GM19372 (cell line): ENCODE measurements around the gene AHNAK2.
"Not testable (repeated sequence)": the region's sequence is repeated elsewhere in the genome, so short reads cannot be mapped to it uniquely, and the experiment has no call there.

Experiments used
- ATAC-seq: cut with Tn5 transposase; IDR thresholded peaks from one replicate; pipeline ENCODE4 v1.9.1; 2021; ENCODE audit warnings: mild to moderate bottlenecking, low read depth, moderate library complexity; ENCODE audit not compliant: unreplicated experiment

AHNAK2 gene

DNA sequence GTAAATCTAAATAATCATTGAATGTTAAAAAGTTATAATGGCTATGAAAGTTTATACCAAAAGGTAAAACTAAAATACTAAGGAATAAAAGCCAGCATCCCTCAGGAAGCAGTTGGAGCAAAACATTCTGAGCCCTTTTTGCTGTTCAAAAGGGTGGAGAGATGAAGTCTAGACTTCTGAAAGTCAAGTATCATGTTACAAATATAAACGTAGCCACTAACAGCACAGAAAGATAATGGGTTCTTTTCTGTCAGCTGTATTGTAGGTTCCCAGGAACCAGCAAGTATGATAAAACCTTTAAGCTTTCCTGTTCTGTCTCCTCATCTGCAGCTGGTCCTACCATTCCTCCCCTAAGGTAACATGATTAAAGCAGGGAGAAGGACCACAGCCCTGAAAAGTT, 69.9 kb downstream of the AHNAK2 start:
- no peak for ATAC-seq

DNA sequence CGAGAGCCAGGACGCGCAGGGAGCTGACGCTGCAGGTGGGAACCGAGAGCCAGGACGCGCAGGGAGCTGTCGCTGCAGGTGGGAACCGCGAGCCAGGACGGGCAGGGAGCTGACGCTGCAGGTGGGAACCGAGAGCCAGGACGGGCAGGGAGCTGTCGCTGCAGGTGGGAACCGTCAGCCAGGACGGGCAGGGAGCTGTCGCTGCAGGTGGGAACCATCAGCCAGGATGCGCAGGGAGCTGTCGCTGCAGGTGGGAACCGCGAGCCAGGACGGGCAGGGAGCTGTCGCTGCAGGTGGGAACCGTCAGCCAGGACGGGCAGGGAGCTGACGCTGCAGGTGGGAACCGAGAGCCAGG, 72.6 kb downstream of the AHNAK2 start:
- not testable (repeated sequence) for ATAC-seq

DNA sequence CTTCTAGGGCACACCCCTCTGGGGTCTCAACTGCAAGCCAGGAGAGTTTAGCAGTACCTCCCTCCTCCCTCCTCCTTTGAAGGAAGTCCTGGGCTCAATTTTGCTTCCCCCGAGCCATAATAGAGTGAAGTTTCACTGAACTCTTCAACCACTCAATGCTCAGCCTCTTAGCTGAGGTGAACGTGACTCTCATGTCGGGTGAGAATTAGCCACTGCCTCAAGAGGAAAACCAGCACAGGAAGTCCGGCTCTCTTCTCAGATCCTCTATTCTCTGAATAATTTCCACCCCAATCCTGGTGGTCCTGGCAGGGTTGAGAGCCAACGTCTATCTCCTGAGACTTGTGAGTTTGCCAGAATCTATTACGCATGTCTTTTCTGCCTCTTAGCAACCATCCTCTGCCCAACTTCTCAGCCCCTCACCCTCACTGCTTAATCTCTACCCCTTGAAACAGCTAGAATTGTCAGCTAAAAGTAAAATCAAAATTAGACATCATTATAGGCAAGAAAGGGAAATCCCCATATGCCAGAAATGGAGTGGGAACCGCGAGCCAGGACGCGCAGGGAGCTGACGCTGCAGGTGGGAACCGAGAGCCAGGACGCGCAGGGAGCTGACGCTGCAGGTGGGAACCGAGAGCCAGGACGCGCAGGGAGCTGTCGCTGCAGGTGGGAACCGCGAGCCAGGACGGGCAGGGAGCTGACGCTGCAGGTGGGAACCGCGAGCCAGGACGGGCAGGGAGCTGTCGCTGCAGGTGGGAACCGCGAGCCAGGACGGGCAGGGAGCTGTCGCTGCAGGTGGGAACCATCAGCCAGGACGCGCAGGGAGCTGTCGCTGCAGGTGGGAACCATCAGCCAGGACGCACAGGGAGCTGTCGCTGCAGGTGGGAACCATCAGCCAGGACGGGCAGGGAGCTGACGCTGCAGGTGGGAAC, 73.3 kb downstream of the AHNAK2 start:
- not testable (repeated sequence) for ATAC-seq

DNA sequence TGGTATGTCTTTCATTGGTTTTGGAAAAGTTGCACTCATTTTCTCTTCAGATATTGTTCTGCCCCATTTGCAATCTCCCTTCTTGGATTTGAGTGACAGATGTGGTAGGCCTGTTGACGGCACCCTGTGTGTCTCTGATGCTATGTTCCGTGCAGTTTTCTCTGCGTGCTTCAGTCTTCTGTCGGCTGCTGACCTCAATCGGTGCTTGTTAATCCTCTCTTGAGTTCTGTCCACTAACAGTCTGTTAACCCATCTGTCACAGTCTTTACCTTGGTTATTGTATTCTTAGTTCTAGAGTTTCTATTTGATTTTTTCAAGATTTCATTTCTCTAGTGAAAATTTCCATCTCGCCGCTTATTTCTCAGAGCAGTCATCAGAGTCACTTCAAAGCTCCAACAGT, 74.2 kb downstream of the AHNAK2 start:
- no peak for ATAC-seq

DNA sequence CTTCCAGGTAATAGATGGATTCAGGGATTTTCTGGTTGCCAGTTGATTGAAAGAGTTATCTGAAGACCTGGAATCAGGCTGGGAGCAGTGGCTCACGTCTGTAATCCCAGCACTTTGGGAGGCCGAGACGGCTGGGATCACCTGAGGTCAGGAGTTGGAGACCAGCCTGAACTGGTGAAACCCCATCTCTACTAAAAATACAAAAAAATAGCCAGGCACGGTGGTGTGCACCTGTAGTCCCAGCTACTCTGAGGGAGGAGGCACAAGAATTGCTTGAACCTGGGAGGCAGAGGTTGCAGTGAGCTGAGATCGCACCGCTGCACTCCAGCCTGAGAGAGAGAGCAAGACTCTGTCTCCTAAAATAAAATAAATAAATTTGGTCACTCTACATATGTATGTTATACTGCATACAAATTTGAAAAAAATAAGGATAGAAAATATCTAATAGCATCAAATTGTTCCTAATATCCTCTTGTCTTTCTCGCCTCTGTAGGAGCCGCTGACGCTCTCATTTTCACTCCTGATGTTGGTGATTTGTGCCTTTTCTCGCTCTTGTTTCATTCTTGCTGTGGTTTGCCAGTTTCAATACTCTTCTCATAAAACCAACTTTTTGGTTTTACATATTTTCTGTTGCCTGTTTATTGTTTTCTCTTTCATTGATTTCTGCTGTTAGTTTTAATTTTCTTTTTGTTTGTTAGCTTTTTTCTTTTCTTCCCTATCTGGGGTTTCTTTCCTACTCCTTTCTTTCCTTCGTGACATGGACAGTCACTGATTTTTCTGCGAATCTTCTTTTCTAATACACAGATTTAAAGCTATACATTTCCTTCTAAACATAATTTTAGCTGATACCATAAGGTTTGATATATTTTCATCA, 77.3 kb downstream of the AHNAK2 start:
- ATAC-seq: no peak

DNA sequence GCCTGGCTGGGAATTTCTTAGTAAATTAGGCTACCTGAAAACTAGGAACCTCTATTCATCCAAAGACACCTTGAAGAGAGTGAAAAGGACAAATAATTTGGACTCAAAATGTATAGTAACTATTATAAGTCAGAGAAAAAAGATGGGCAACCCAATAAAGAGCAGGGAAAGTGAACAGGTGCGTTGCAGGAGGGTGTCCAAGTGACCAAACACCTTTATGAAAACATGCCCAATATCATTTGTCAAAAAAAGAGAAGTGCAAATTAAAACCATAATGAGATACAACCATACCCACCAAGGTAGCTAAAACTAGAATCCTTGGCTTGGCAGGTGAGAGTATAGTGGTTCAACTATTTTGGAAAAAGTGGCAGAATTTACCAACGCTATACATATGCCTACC, 78.4 kb downstream of the AHNAK2 start:
- no peak for ATAC-seq

DNA sequence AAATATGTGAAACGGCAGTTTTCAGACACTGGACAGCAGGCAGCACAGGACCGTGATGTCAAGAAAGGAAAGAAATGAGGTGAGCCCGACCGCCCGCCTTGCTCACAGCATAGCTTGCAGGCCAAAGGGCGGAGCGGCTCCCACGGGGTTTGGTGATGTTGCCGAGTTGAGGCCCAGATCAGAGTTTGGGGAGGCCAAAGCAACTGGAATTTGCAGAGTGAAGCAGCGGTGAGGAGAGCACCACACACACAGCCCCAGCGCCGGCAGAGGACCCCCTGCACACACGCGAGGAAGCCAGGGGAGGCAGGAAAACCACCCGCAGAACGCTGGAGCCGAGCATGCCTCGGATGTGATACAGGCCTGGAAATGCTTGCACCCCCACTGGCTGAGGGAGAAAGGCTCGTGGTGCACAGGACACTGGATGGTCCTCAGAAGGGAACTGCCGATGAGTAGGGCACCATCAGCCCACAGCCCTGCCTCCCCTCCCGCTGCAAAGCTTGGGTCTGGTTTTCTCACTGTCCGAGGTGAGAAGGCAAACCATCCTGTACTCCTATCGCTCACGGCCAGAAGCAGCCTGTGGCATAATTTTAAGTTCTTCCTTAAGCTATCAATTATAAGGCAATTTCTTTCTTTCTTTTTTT, 79.2 kb downstream of the AHNAK2 start:
- ATAC-seq: no peak

DNA sequence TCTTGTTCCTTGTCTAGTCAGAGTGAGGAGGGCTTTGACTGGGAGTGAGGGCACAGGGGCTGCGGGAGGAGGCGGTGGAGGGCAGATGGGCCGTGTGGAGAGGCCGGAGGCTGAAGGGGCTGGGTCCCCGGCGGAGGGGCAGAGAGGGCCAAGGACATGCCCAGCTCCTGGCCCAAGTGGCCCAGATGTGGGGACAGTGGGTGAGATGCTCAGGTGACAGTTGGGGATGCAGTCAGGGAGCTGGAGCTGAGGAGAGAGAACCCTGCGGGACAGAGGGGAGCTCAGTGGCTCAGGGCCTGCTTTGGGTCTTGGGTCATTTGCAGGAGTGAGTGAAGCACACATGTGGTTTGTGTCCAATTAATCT, 80.0 kb downstream of the AHNAK2 start:
- ATAC-seq: no peak

DNA sequence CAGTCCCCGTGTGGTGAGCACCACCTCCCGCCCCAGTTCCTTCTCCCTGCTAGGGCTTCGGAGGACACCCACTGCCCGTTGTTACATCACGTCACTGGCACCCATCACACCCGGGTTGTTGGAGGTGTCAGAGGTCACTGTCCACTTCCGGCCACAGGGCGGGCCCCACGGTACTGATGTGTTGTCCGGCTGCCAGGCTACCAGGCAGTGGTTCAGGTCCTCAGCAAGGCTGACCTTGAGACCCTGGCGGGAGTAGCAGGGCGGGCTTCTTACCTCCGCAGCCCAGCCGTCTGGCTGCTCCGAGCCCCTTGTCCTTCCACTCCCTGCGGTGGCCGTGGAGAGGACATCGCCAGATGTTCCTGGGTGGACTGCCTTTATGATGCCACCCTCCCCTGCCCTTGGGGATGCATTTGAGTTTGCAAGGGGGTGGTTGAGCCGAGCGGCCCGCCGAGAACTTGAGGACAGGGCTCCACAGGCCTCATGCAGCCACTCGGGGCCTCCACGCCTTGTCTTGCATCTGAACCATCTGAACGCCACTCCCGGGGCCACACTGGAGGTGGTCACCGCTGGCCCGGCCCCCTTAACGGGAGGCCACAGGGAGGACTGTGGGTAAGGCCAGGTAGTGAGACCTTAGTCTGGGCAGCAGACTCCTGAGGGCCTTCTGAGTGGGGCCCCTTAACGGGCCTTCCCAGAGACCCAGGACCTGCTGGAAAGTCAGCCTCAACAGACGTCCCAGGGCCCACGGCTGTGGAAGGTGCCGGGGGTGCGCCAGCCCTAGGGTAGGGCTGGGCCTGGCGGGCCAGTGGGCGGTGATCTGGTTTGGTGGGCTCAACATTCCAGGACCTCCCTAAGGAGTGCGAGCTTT, 80.6 kb downstream of the AHNAK2 start:
- no peak for ATAC-seq

DNA sequence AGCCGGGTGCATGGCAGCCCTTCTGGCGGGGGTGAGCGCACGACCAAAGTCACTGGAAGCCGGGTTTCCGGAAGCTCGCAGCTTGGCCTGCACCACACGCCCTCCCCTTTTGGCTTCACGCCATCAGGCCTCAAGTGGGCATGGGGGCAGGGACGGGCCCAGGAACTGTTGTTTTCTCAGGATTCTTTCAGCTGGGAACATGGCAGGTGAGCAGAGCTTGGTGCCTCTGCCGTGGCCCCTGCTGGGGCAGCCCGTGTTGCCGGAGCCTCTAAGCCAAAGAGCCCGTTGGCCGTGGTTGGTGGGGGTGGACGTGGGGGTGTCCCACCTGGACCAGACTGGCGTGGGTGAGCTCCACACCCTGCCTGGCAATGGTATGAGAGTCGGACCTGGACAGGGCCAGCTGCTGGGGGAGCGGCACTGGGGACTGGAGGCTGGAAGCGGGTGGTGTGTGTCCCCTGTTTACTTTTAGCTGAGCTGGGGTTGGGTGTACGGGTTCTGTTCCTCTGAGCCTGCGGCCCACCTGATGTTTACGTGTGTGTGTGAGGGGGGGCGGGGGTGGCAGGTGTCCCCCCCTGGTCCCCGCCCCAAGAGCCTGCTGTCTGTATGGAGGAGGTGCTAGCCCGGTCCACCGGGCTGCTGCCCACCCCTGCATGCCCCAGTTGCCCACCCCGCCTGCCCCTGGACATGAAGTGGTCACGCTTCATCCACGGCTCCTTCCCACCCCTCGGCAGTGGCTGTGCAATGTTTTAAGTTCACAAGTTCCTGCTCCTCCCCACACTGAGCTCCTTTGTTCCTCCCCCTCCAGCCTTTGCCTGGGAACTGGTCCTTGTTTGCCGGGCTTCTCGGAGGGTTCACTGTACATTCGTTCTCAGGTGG, 82.2 kb downstream of the AHNAK2 start:
- ATAC-seq: no peak

DNA sequence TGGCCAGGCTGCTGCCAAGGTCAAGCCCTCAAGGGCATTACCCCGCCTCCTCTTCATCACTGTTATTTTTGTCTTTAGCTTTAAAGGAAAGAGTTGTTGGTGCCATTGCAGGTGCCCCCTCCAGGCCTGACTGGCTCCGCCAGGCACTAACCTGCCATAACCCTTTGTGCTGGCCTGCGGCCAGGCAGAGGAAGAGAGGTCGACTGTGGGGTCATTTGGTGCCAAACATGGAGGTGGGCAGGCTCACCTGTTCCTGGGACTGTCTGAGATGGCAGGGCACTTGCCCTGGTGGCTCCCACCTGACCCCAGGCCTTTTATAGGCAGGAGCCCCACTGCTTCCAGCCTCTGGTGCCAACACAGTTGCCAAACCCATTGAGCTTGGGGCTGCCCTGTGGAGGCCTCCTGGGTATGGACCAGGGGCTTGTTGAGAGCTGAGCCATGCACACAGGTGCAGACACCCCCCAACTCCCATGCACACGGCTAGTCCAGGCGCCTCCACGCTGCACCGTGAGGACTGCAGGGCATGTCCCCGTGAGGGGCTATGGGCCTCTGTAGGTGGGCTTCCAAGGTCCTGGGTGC, 82.9 kb downstream of the AHNAK2 start:
- ATAC-seq: no peak

DNA sequence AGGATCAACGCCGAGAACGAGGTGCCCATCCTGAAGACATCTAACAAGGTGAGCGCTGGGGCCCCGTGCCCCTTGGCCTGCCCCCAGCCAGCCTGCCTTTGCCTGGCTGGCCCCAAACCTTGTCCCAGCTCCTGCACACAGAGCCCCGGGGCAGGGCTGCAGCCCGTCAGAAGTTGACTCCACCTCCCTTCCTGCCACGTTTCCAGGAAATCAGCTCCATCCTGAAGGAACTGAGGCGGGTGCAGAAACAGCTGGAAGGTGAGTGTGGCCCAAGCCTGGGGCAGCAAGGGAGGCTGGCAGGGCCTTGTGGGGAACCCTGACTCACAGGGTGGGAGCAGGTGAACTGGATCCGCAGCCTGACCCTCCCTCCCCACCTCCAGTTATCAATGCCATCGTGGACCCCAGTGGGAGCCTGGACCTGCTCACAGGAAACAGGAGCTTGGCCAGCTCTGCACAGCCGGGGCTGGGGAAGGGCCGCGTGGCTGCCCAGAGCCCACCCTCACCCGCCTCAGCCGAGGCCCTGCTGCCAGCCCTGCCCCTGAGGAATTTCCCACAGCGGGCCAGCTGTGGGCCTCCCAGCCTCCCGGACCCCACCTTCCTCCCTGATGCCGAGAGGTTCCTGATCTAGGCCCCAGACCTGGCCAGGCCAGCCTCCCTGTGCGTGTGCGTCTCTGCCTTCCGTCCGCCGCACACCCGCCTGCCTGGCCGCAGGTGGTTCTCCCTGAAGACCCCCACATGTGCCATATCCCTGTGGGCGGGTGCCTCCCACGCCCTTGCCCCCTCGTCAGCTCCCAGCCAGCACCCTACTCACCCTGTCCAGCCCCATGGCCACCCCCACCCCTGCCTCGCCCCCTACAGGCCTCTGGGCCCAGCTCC, 83.6 kb downstream of the AHNAK2 start:
- no peak for ATAC-seq

DNA sequence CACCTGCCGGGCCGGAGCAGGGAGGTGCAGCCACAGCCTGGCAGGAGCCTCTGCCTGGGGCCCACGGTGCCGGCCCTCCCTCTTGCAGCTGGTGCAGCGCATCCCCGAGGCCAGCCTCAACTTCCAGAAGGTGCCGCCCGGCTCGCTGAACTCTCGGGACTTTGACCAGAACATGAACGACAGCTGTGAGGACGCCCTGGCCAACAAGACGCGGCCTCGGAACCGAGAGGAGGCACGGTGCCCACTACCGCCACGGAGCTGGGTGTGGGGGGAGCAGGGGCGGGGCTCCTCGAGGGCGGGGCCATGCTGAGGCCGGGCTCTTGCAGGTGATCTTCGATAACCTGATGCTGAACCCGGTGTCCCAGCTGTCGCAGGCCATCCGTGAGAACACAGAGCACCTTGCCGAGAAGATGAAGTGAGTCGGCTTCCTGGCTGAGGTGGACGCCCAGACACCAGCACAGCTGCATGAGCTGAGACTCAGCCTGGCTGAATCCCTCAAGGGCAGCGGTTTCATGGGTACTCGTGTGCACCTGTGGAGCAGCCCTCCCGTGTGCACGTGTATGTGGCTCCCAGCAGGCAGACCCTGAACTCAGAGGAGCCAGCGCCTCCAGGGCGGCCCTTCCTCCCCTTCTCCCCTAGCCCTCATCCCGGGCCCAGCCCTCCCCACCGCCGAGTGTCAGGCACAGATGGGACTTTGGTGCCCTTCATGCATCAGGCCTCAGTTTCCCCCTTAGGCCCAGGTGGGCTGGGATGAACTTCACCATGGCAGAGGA, 84.6 kb downstream of the AHNAK2 start:
- no peak for ATAC-seq

DNA sequence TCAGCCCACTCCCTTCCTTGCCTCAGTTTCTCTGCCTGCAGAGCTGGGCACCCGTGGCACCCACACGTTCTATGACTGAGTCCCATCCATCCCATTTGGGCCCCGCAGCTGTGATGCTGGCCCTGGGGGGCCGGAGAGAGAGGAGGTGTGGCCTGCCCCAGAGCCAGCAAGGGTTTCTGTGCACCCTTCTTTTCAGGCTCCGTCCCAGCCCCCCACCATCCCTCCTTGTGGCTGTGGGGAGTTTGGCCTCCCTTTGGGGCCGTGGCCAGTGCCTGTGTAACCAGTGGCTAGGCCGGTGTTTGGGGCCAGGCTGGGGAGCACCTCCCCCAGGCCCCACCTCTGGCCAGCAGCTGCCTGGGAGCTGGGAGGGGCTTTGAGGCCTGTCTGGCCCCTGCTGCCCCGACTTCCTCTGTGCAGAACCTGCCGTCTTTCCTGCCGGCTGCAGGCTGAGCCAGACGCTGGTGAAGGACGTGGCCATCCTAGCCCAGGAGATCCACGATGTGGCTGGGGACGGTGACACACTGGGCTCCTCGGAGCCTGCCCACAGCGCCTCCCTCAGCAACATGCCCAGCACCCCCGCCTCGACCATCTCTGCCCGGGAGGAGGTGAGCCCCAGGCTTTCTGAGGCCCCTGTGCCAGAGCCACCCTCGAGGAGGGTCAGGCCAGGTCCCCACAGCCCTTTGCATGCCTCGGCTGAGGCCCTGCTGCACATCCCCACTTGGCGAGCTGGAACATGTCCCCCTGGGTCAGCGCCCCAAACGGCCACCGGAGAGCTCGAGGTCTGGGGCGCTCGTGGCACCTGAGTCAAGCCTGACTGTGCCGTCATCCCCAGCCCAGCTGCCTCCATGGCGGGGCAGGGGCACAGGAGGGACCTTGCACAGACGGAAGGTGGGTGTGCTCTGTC, 85.4 kb downstream of the AHNAK2 start:
- ATAC-seq: no peak

DNA sequence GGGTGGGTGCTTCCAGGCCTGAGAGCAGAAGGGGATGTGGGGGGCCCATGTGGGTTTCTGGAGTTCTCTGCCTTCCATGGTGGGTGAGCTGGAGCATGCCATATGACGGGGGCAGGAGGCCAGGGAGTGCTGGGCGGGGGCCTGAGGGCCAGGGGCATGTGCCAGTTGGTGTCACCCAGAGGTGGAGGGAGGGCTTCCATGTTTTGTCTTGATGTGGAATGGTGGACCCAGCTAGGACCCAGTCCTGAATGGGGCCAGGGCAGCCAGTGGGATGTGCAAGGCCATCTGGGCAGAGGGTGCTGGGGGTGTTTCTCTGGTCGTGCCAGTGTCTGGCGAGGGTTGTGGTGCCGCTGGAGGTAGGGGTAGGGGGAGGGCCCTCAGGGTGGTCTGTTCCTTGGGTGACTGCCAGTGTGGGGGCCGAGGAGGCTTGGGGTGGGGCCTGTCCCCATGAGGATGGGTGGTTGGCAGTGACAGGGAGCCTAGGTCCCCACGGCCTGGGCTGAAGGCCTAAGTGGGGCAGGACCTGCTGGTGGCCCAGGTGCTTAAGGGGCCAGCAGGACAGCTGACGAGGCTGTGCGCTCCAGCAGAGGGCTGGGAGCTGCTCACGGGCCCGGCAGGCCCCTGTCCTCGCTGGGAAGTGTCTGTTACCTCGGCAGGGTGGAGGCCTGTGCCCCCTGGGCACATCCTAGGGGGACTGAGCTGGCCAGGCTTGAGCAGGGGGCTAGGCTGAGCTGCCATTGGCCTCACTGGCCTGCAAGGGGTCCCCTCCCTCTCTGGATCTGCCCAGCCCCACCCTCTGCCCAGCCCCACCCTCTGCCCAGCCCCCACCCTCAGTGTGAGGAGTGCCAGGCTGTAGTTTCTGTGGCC, 86.3 kb downstream of the AHNAK2 start:
- no peak for ATAC-seq
